Testis (tissue), 3 donors: ENCODE measurements around the gene CLEC16A. TPM values are rescaled to one million over a fixed set of nuclear protein-coding genes. Genes with fewer than 3 reads are reported as not detected.

Experiments
- DNase-seq: peaks from one replicate; pipeline ENCODE4 v3.0.0-alpha.2; 2019
- H3K27ac ChIP-seq, 2 donors: fragments of 200-600 bp; sonication (generic); one replicate each; pipeline ENCODE4 v1.5.1; 2019
- H3K27me3 ChIP-seq: fragments of 200-600 bp; sonication (generic); one replicate; pipeline ENCODE4 v1.5.1; 2019
- H3K36me3 ChIP-seq: fragments of 200-600 bp; sonication (generic); one replicate; pipeline ENCODE4 v1.5.1; 2017; ENCODE audit warnings: low read depth; ENCODE audit errors: missing control alignments
- H3K4me1 ChIP-seq: fragments of 200-600 bp; sonication (generic); one replicate; pipeline ENCODE4 v1.5.1; 2019
- H3K4me3 ChIP-seq, 2 donors: fragments of 200-600 bp; sonication (generic); one replicate each; pipeline ENCODE4 v1.5.1; 2017 to 2019
- H3K9me3 ChIP-seq: fragments of 200-600 bp; sonication (generic); one replicate; pipeline ENCODE4 v1.5.1; 2017
- CTCF ChIP-seq, 3 experiments: fragments of 450-650 bp in 2 of 3; fragments of 200-600 bp in 1 of 3; sonication (generic) in 1 of 3; IDR thresholded peaks; one replicate each; pipeline ENCODE4 v1.5.1; 2016 to 2019; ENCODE audit warnings: antibody characterized with exemption in 3 of 3, mild to moderate bottlenecking in 2 of 3, moderate library complexity in 1 of 3
- POLR2A ChIP-seq: fragments of 450-650 bp; IDR thresholded peaks from one replicate; pipeline ENCODE4 v1.6.1; 2017; ENCODE audit warnings: antibody characterized with exemption, mild to moderate bottlenecking, moderate library complexity
- WGBS, 2 donors: methylation state at CpG; one replicate each; pipeline ENCODE4 v1.1.5; 2018; 5-methylcytosine and 5-hydroxymethylcytosine counted together
- intact Hi-C: fragments of 100-400 bp; cut with DNase I; formaldehyde crosslinking; loops from one replicate; pipeline ENCODE4 v1.15.1; 2023; ENCODE audit warnings: low total_unique reads
- polyA plus RNA-seq: library from polyadenylated mRNA; stranded (reverse); fragments of 350-450 nt; fragmentation: Illumina TruSeq; extraction: RNeasy Lipid Tissue Mini Kit (QIAGEN cat#74804); gene quantifications from one replicate; pipeline ENCODE4 v1.2.3, GENCODE V29; 2014; ENCODE audit warnings: low read depth, low replicate concordance; ENCODE audit not compliant: insufficient read depth
- total RNA-seq, 2 donors: library from RNA; depleted of rRNA; stranded (reverse); fragments of >200 nt; gene quantifications; one replicate each; pipeline ENCODE4 v1.2.3, GENCODE V29; 2016

CLEC16A gene
- total and polyA plus RNA-seq, 3 donors from 2014 or later = 93.9 to 126 (median 122) TPM

- intact Hi-C loops = no loop called here
- H3K36me3 ChIP-seq = no peaks in the 10 kb centered on the region
- no peaks in the 10 kb centered on the region for H3K4me1 ChIP-seq
- H3K27me3 ChIP-seq = no peaks in the 10 kb centered on the region
- no peak for DNase-seq
- H3K27ac ChIP-seq = no peak overlapping the region
- WGBS, 2 donors = 58 to 76% methylated on average over 2 to 4 of the region's 4 CpGs
- TF ChIP-seq CTCF (IDR thresholded peaks at IDR 0.05) = no peak
- TF ChIP-seq POLR2A = no peak
- no peak overlapping the region for H3K4me3 ChIP-seq
- no peaks in the 10 kb centered on the region for H3K9me3 ChIP-seq
Observed at GRCh38 chr16:11204513-11205047, 260.2 kb downstream of the CLEC16A start.

GRCh38 chr16:11205065-11205699, 260.8 kb downstream of the CLEC16A start:
- H3K9me3 ChIP-seq = no peaks in the 10 kb centered on the region

GRCh38 chr16:11205754-11206581, 261.6 kb downstream of the CLEC16A start:
- Histone ChIP-seq H3K27ac (no peak overlapping the region), H3K9me3 (no peaks in the 10 kb centered on the region), H3K27me3 (no peaks in the 10 kb centered on the region), H3K4me1 (no peaks in the 10 kb centered on the region), H3K36me3 (no peaks in the 10 kb centered on the region), H3K4me3 (no peak overlapping the region)
- TF ChIP-seq POLR2A (no peak), CTCF (IDR thresholded peaks at IDR 0.05) (no peak)
- no peak for DNase-seq
- 75 to 81% methylated on average over 7 to 12 of the region's 13 CpGs for WGBS, 2 donors
- intact Hi-C loops = no loop called here

More at GRCh38 chr16:11205065-11205699, 260.8 kb downstream of the CLEC16A start:
- TF ChIP-seq CTCF (IDR thresholded peaks at IDR 0.05) = no peak
- no peak for TF ChIP-seq POLR2A
- H3K27me3 ChIP-seq = no peaks in the 10 kb centered on the region
- no peak overlapping the region for H3K4me3 ChIP-seq
- no peak overlapping the region for H3K27ac ChIP-seq
- 93 to 96% methylated on average over 17 to 19 of the region's 19 CpGs for WGBS, 2 donors
- DNase-seq = no peak
- no peaks in the 10 kb centered on the region for H3K36me3 ChIP-seq
- H3K4me1 ChIP-seq = no peaks in the 10 kb centered on the region
- intact Hi-C loops = no loop called here

GRCh38 chr16:11207646-11208045, 263.3 kb downstream of the CLEC16A start:
- TF ChIP-seq POLR2A (no peak), CTCF (IDR thresholded peaks at IDR 0.05) (no peak)
- intact Hi-C loops = no loop called here
- WGBS, 2 donors = 97 to 98% methylated on average over 3 of the region's 3 CpGs

More at GRCh38 chr16:11207646-11208045, 263.3 kb downstream of the CLEC16A start:
- Histone ChIP-seq H3K27ac (no peak overlapping the region), H3K4me3 (no peak overlapping the region), H3K9me3 (no peaks in the 10 kb centered on the region), H3K36me3 (no peaks in the 10 kb centered on the region), H3K27me3 (no peaks in the 10 kb centered on the region), H3K4me1 (peaks cover 3% of the 10 kb centered on the region)
- DNase-seq = no peak
